Activated CD8-positive, alpha-beta memory T cell treated with anti-CD3 and anti-CD28 coated beads for 36 hours (primary cell): ENCODE measurements around the gene SCPEP1. TPM values are rescaled to one million over a fixed set of nuclear protein-coding genes. Genes with fewer than 3 reads are reported as not detected.
"Not testable (repeated sequence)": the region's sequence is repeated elsewhere in the genome, so short reads cannot be mapped to it uniquely, and the experiment has no call there.

Source experiments
- CTCF ChIA-PET: fragments of 350-600 bp; sonication (Branson Sonifier 250); formaldehyde crosslinking; loops from one replicate; lab custom pipeline; 2021; ENCODE audit warnings: antibody characterized with exemption; lab: Charles Lee
- POLR2A ChIA-PET: fragments of 350-600 bp; sonication (Branson Sonifier 250); formaldehyde crosslinking; loops from one replicate; lab custom pipeline; 2021; ENCODE audit warnings: antibody characterized with exemption; lab: Charles Lee
- total RNA-seq, 2 experiments: library from RNA; stranded (reverse); gene quantifications; one replicate each; pipeline ENCODE4 v1.2.3, GENCODE V29; 2021

Gene SCPEP1
- total RNA-seq, 2 experiments from 2014 or later = 24.4 to 25.6 TPM

DNA sequence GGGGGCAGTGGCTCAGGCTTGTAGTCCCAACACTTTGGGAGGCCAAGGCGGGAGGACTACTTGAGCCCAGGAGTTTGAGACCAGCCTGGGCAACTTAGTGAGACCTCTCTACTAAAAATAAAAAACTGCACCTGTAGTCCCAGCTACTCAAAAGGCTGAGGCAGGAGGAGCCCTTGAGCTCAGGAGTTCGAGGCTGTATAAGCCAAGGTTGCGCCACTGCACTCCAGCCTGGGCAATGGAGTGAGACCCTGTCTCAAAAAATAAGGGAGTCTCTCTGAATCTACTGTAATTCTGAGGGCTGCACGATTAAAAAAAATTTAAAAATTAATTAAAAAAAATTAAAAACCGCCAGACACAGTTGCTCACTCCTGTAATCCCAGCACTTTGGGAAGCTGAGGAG lies 20.9 kb upstream of the SCPEP1 start:
- POLR2A ChIA-PET = no interaction called here
- CTCF ChIA-PET = interaction anchor here (0.6 kb wide), 1 partner anchor 23 kb away, joined by 3 read pairs; no protein-coding TSS in a partner anchor

- ChIA-PET CTCF (interaction anchor here (0.6 to 0.8 kb wide), 2 partner anchors 142 to 643 kb away, joined by 3 read pairs; no protein-coding TSS in a partner anchor), POLR2A (interaction anchor here (0.7 kb wide), 1 partner anchor 47 kb away, joined by 3 read pairs; the partner anchor contains the start of gene TRIM25)
Measured at GRCh38 chr17:56960596-56961538, 17.1 kb upstream of the SCPEP1 start, which contains the start of gene COIL. COIL (minus strand) TSS chr17:56961050; CDS start chr17:56961019, 31 bp downstream.

GRCh38 chr17:56965241-56965640 lies 12.7 kb upstream of the SCPEP1 start:
- POLR2A ChIA-PET, CTCF ChIA-PET: not testable (repeated sequence)

- POLR2A ChIA-PET, CTCF ChIA-PET: not testable (repeated sequence)
Measured at GRCh38 chr17:56965681-56966080, 12.2 kb upstream of the SCPEP1 start.

- ChIA-PET POLR2A (no interaction called here), CTCF (interaction anchor here (2.1 kb wide), 1 partner anchor 11 kb away, joined by 5 read pairs; the partner anchor contains the start of gene SCPEP1)
Measured at GRCh38 chr17:56966338-56966737, 11.6 kb upstream of the SCPEP1 start.

DNA sequence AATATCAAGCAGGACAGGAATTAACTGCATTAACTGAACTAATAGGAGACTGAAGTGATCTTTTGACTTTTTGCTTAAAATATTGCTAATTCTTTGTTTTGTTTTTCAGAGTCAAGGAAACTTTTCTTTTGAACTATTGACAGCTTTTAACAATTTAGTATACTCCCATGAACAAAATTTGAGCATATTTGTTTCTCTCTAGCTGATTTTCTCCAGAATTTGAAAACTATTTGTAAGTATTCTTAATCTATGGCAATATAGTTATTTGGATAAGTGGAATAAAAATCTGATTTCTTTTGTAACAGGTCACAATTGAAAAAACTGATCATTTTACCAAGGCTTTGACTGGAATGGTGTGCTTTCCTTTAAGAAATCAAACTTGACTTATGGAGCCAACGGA lies 7.0 kb upstream of the SCPEP1 start:
- POLR2A ChIA-PET = no interaction called here
- CTCF ChIA-PET = no interaction called here

DNA sequence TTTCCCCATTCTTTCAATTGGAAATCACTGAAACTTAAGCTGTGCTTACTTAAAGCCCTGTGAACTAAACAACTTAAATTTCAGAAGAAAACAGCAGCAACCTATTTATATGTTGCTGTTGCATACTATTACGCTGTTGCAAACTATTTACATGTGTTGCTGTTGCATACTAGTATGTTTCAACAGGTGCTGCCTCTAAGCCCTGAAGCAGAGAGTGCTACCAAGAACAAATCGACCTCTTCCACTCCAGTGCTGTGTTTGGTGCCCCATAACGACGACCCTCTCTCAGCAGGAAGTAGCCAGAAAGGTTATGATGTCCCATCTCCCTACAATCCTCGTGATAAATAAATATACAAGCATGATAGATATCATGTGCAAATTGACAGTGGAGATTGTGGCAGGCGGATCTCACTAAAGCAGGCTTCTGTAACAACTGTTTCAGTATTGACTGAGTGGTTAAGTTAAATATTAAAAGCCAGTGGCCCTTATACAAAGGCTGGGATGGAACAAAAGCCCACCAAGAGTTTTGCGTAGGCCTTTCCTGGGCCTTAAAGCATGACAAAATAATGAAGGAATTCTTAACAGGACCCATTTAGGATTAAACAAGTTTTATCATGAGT lies 5.7 kb upstream of the SCPEP1 start:
- ChIA-PET CTCF (no interaction called here), POLR2A (no interaction called here)

- ChIA-PET POLR2A (no interaction called here), CTCF (no interaction called here)
Measured at GRCh38 chr17:56973520-56973919, 4.4 kb upstream of the SCPEP1 start.

DNA sequence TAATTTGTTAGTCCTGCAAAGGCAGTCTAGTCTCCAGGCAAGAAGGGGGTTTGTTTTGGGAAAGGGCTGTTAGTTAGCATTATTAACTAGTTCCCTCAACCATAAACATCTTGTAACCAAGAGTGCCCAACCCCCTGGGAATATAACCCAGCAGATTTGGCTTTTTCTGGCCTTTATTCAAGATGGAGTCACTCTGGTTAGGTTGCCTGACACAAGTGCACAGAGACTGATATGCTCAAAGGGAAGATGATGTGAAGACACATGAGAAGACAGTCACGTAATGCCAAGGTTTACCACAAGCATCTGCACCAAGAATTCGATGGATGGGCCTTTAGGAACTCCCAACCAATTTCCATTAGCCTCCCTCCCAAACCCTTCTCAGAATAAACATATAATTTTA lies 3.9 kb upstream of the SCPEP1 start:
- CTCF ChIA-PET = no interaction called here
- POLR2A ChIA-PET = no interaction called here

DNA sequence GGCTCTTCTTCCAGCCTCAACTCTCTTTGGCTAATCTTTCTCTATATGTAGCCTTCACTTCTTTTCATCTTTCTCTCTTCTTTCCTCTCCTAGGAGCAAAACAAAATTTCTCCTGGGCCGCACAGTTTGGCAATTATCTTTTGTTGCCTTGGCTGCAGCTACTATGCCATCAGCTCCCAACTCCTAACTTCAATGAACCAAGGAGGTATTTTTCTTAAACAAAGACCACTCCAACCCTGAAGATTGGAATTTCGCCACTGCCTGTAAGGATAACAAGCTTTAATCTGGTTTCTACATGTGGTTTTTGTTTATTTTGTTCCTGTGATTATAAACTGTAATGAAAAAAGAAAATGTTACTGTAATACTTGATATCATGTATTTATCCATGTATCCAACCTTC lies 2.3 kb upstream of the SCPEP1 start:
- CTCF ChIA-PET = interaction anchor here (0.7 kb wide), 1 partner anchor 870 kb away, joined by 3 read pairs; no protein-coding TSS in a partner anchor

DNA sequence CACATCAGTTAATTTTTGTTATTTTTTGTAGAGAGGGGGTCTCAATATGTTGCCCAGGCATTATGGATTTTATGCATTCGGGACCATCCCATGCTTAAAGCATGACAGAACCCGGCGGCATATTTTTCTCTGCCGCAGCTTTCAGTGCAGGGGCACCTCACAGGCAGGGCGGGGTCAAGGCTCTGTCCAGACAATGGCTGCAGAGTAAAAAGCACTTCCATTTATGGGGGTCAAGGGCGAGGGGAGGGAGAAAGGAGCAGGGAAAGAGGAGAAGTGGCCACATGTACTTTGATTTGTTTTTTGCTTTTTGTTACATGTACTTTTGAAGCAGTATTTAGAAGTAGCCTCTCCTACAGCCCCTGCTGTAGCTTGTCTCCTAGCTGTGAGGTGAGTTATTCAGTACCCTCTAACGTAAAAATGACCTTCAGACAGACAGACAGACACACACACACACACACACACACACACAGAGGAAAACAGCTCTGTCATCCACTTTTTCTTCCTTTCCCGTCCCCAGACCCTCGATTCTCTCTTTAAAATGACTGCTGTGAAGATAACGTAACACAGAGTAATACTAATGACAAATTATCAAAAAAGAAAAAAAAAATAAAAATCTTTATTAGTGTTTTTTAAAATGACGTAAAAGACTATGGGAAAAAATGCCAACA lies 856 bp upstream of the SCPEP1 start:
- CTCF ChIA-PET = interaction anchor here (1.0 to 1.6 kb wide), 3 partner anchors 10 to 856 kb away, joined by 3 to 5 read pairs (median 3); no protein-coding TSS in a partner anchor
- POLR2A ChIA-PET = interaction anchor here (0.6 to 0.7 kb wide), 3 partner anchors 65 to 109 kb away, joined by 3 to 5 read pairs (median 3); no protein-coding TSS in a partner anchor

More for the DNA sequence above, 2.3 kb upstream of the SCPEP1 start:
- POLR2A ChIA-PET = no interaction called here

DNA sequence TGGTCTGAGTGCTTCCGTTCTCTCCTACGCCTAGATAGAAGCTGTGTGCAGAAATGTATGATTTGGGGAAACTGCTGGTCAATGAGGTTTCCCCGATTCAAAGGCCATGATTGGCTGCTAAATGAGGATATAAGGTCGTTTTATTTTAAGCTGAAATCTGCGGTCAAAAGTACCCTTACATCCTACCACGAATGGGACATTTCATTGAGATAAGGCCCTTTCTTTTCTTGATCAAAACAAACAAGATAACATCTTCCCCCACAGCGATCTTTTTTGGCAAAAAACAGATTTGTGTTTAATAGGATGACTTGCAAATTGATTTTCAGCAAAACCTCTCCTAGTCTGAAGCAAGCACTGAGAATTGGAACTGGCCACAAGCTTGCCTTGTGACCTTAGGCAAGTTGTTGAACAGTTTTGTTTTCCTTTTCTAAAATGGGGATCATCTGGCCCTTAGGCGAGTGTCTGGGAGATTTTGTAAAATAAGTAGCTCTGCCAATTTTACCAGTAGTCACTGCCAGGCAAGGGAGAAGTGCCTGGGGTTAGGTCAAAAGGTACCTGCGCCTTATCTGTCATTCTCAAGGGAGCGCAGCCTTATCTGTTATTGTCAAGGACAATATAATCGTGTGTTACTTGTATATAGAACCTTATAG lies 635 bp downstream of the SCPEP1 start:
- ChIA-PET CTCF (interaction anchor here (0.8 kb wide), 1 partner anchor 29 kb away, joined by 4 read pairs; no protein-coding TSS in a partner anchor), POLR2A (interaction anchor here (0.5 to 0.8 kb wide), 4 partner anchors 15 to 620 kb away, joined by 3 to 4 read pairs (median 4); no protein-coding TSS in a partner anchor)

DNA sequence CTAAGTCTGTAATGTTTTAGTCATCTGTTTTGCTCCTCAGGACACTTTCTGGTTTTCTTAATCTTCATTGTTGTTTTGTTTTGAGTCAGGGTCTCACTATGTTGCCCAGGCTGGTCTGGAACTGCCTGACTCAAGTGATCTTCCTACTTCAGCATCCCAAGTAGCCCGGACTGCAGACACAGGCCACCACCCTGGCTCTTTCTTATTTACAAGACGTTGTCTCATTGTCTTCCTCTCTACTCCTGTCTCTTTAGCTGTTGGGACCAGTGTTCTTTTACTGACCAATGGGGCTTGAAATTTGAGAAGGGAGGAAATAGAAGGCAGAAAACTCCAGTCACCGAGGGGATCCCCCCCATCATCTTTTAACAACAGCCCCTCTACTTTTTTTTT lies 1.2 kb downstream of the SCPEP1 start:
- ChIA-PET CTCF (interaction anchor here (1.4 kb wide), 1 partner anchor 22 kb away, joined by 3 read pairs; no protein-coding TSS in a partner anchor), POLR2A (no interaction called here)

GRCh38 chr17:56980526-56980925 lies 2.6 kb downstream of the SCPEP1 start:
- CTCF ChIA-PET = interaction anchor here (1.4 kb wide), 1 partner anchor 23 kb away, joined by 3 read pairs; no protein-coding TSS in a partner anchor
- POLR2A ChIA-PET = not testable (repeated sequence)

DNA sequence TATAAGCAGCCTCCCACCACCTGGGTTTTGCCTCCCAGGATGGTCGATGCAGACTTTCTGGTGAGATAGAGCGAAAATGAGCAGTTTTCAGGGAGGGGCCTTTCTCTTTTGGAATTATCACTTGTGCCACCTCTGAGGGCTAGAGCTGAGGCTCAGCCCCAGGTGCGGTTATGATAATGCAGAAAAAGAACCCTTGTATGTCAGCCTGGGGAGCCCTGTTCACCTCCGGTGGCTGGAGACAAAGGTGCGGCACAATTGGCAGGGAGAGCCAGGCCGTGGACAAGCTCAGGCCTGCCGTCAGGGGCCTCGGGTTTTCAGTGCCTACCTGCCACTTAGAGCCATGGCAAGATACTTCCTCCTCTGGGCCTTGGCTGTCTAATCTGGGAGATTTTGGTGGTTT lies 4.4 kb downstream of the SCPEP1 start:
- POLR2A ChIA-PET = no interaction called here
- CTCF ChIA-PET = interaction anchor here (1.6 kb wide), 1 partner anchor 28 kb away, joined by 4 read pairs; no protein-coding TSS in a partner anchor

DNA sequence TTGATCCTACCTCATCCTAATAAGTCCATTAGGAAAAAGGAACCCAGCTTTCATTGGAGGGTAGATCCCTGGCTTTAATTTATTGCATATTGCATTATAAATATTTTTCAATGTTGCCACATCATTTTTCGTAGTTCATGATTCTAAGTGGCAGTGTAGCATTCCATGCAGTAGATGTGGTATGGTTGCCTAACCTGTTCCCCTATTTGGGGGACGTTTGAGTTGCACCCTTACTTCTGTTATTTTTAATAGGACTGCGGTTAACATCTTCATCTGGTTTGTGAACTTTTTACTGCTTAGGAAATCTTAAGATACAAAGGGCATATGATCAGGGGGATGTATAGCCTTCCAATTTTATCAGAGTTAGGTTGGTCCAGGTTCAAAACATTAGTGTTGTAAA lies 5.4 kb downstream of the SCPEP1 start:
- ChIA-PET CTCF (no interaction called here), POLR2A (no interaction called here)

DNA sequence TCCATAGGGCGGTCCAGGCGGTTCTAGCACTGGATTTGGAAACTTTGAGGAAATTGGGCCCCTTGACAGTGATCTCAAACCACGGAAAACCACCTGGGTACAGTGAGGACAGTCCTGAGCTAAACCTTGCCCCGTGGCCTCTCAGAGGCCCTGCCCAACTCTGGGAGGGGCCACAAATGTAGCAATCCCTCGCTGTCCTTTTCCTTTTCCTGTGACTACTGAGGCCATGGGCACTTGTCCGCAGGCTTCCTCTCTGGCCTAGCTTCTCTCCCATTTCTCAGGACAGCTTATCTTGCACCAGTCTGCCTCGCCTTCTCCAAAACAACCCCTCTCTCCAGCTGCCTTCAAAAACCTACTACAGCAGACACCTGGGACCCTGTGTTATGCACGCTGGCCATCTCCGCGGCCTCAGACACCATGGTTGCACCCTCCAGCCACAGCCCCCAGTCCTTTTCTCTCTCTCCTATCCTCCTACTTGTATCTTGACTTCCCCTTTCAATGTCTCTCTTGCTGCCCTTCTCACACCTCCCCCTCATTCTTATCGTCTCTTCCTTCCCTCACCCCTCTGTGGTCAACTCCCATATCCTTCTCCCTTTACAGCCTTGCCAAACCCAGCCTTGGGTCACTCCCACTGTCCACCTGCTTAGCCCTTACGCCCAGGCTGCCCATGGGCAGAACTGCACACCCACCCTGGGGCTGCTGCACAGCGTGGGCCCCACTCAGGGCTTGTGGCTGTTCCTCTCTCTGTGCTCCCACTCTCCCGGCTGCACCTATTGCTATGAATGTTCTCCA lies 7.6 kb downstream of the SCPEP1 start:
- CTCF ChIA-PET = no interaction called here
- POLR2A ChIA-PET = no interaction called here
